C4-2B (cell line): ENCODE measurements around the gene ERBB4.

Experiments used
- H3K27ac ChIP-seq: fragments of 450-650 bp; 2 replicates; pipeline ENCODE4 v1.5.1; 2017
- ZFX ChIP-seq: fragments of 450-650 bp; IDR thresholded peaks from 2 replicates; pipeline ENCODE4 v1.6.1; 2017
- TF ChIP-seq, protein P1 (sequence below): fragments of 450-650 bp; conservative IDR thresholded peaks from 2 replicates; pipeline ENCODE4 v1.5.1; 2017; ENCODE audit warnings: mild to moderate bottlenecking

ERBB4 gene

DNA sequence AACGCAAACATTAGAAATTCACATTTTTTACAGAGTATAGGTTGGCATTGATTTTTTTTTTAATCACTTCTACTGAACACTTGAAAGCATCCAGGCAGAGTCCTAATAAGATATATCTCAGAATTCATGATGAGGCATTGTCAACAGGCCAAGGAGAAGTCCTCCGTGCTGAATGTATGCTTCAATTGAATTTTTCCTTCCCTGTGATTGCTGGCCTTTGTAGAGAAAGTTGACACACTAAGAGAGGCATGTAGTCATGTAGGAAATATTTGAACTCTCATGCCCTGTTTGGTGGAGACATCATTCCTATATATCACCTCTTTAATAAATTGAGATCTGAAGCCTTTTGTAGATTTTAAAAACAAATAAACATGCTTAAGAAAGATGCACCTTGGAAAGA lies 1137.3 kb downstream of the ERBB4 start:
- TF ChIP-seq, protein P1, sequence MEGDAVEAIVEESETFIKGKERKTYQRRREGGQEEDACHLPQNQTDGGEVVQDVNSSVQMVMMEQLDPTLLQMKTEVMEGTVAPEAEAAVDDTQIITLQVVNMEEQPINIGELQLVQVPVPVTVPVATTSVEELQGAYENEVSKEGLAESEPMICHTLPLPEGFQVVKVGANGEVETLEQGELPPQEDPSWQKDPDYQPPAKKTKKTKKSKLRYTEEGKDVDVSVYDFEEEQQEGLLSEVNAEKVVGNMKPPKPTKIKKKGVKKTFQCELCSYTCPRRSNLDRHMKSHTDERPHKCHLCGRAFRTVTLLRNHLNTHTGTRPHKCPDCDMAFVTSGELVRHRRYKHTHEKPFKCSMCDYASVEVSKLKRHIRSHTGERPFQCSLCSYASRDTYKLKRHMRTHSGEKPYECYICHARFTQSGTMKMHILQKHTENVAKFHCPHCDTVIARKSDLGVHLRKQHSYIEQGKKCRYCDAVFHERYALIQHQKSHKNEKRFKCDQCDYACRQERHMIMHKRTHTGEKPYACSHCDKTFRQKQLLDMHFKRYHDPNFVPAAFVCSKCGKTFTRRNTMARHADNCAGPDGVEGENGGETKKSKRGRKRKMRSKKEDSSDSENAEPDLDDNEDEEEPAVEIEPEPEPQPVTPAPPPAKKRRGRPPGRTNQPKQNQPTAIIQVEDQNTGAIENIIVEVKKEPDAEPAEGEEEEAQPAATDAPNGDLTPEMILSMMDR: no peak
- TF ChIP-seq ZFX: no peak

DNA sequence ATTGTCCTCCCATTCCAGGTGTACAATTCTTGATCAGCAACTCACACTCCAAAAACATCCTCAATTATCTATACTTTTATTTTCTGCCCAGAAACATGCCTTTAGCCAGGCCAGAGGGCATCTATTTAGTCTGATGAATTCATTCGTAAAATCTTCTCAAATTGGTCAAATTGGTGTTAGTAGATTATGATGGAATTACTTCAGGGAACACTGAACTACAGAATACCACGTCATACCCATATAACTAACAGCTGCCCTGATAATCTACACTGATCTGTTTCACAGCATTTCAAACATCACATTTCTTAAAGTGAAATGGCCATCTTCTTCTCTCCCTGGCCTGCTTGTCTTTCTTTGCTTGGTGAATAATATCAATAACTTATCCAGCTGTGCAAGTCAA lies 1140.8 kb downstream of the ERBB4 start:
- no peak overlapping the region for H3K27ac ChIP-seq
- TF ChIP-seq ZFX: no peak
- TF ChIP-seq, protein P1: no peak

More for the DNA sequence above, 1137.3 kb downstream of the ERBB4 start:
- no peak overlapping the region for H3K27ac ChIP-seq

DNA sequence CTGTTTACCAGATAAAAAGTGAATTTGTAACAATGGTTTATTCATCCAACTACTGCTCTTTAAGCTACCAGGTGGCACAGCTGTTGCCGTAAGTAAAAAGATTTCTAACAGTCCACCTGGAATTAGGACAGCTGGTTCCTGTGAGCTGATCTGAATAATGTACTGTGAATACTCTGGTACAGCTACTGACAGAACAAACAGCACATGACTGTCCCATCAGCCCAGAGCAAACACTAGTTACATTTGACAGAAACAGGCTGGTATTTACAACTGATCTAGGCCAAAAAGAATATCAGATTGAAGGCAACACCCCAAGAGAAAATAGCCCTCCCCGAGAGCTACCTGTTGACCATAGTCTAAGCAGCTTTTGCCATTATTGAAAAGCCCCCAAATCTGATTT lies 1141.8 kb downstream of the ERBB4 start:
- H3K27ac ChIP-seq: no peak overlapping the region

DNA sequence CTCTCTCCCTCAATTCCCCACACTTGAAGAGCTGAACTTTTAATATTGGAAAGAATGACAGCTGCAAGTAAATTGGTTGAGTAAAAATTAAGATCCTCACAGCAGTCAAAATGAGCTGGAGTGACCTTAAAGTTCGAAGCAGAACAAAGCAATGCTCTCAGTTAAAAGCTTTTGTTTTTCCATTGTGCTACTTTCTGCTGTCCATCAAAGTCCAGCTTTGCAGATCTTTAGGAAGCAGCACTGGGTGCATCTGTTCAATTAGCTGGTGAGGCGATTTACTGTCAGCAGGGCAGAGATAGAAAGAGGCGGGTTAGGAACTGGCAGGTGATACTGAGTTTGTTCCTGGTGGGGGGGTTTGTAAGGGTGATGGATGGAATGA lies 1147.4 kb downstream of the ERBB4 start:
- no peak overlapping the region for H3K27ac ChIP-seq
- TF ChIP-seq, protein P1: no peak
- TF ChIP-seq ZFX: no peak

More for the DNA sequence above, 1141.8 kb downstream of the ERBB4 start:
- TF ChIP-seq, protein P1: no peak
- TF ChIP-seq ZFX: no peak

DNA sequence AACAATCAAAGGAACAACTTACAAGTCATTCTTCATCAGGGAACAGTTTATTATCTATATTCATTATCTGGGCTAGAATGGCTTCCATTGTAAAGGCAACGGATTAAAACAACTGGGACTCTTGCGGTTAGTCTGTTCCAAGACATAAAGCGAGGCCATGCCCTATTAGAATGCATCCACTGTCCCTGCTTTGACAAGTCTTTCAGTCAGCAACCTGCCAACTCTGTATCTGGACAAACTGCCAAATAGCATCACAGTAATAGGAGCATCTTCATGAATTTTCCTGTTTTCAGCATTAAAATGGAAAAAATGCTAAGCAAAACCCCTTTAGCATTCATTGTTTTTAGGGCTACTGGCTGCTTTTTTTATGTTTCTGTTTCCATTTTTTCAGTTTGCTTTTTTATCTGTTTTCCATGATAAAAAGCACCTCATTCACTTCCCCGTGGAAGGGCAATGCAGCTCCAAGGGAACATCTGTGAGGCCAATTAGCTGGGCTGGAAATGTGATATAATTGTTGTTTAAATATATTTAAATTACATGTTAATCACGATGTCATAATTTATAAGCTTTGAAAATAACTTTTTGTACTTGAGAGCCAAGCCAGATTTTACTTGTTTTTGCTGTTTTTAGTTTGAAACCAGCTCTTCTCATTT lies 1147.9 kb downstream of the ERBB4 start:
- TF ChIP-seq, protein P1: no peak
- no peak for TF ChIP-seq ZFX
- H3K27ac ChIP-seq: no peak overlapping the region

DNA sequence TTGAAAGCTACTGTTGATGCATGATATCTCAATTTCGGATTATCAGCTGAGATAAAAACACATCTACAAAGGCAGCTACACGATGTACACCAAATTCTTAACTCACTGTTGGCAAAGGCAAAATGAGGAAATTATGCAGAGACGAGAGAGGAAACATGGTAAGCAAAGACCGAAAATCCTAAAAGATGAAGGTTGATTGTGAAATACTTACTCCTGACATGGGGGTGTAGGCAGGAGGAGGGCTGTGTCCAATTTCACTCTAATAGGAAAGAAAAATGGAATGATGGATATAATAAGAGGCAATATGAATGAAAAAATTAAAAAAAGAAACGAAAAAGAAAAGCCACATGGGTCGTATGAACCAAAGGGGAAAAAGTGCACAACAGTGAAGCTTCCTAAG lies 1150.9 kb downstream of the ERBB4 start:
- no peak overlapping the region for H3K27ac ChIP-seq
- no peak for TF ChIP-seq ZFX
- TF ChIP-seq, protein P1: no peak

DNA sequence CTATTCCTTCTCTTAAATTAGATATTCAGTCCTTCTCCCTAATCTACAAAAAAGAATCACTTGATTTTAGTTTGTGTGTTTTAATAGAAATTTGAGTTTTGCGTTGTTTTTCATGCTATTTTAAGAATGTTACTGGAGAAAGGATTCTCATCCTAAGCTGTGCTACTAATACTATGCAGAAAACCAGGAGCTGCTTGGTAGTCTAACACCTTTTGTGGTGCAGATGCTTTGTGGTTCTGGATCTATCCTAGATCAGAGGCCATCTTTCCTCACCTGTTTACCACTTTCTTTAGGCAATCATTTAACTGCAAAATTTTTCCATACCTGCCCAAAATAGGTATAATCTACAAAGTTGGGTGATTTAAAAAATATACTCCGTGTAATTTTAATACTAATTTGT lies 1158.6 kb downstream of the ERBB4 start:
- no peak overlapping the region for H3K27ac ChIP-seq
- TF ChIP-seq ZFX: no peak
- TF ChIP-seq, protein P1: no peak
